GM18951 (cell line): ENCODE results near the gene RASSF8.

Experiments used
- POLR2A ChIP-seq: IDR thresholded peaks from 4 replicates; pipeline ENCODE4 v1.6.1; 2011; ENCODE audit warnings: mild to moderate bottlenecking; ENCODE audit not compliant: insufficient read length, insufficient read depth; ENCODE audit errors: extremely low read depth
- in situ Hi-C: fragments of 300-500 bp; cut with MboI; formaldehyde crosslinking; loops from one replicate; pipeline ENCODE4 v1.12.0; 2022; ENCODE audit warnings: low sequenced_read_pairs, mixed read lengths, inconsistent platforms; ENCODE audit not compliant: unreplicated experiment

RASSF8 gene

DNA sequence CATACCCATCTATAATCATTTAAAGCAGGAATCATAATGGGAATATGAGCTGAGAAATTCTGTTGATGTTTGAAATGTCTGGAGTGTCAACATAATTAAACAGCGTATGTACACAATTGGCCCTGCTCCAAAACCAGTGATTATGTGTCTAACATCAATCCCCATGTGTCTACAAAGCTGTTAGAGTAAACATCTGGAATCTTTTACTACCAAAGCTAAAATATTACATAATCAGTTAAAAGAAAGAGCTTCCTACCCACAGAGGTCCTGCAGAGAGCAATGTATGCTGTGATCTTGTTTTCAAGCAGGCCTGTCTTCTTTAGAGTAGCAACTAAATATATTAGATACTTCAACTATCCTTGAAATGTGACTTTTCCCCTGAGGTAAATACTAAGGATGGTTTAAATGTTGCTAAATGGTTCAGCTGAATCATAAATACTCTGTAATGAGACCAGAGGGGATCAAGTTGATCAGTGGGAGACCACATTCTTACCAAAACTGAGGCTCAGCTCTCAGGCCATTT lies 74.3 kb downstream of the RASSF8 start:
- in situ Hi-C loops: no loop called here
- no peak for TF ChIP-seq POLR2A

DNA sequence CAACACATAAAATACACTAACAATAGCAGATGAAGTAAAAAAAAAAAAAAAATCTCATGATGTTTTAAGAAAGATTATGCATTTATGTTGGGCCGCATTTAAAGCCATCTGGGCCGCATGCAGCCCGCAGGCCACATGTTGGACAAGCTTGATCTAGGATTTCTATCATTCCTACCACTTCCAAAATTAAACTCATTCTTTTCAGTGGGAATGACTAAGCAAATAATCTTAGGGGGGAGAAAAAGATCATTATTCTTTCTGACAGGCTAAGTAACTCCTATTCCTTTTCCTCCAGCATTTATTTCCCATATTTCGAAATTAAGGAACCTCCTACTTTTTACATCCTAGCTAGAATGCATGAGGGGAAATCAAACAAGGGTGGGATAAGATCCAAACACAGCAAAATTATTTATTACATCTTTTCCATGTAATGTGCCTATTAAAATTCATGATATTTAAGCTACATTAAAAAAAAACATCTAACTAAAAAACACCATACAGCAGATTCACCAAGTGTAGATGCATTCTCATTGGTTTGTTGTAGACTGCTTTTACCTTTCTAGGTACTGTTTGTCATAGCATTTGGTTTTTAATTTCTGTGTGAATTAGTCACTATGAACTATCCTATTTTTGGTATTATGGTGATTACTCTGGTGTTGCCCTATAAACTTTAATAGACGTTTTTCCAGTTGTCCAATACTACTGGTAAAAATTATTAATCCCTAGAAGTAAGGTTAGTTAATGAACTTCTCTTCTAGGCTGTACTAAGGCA lies 76.1 kb downstream of the RASSF8 start:
- TF ChIP-seq POLR2A: no peak
- in situ Hi-C loops: no loop called here

DNA sequence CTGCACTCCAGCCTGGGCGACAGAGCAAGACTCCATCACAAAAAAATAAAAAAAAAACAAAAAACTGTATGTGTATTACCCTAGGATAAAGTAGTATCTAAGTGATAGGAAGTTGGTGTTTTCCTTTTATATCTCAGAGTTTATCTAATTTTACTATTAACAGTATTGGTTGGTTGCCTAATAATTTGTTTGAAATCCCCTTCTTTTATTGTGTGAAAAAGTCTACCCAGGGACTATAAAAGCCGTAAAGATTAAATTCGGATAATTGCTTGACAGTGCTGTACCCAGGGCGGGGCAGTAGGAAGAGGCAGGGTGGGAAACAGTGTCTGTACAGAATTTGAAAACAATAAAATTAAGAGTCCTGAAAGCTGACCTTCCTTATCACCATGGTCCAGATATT lies 78.4 kb downstream of the RASSF8 start:
- in situ Hi-C loops: no loop called here
- TF ChIP-seq POLR2A: no peak

DNA sequence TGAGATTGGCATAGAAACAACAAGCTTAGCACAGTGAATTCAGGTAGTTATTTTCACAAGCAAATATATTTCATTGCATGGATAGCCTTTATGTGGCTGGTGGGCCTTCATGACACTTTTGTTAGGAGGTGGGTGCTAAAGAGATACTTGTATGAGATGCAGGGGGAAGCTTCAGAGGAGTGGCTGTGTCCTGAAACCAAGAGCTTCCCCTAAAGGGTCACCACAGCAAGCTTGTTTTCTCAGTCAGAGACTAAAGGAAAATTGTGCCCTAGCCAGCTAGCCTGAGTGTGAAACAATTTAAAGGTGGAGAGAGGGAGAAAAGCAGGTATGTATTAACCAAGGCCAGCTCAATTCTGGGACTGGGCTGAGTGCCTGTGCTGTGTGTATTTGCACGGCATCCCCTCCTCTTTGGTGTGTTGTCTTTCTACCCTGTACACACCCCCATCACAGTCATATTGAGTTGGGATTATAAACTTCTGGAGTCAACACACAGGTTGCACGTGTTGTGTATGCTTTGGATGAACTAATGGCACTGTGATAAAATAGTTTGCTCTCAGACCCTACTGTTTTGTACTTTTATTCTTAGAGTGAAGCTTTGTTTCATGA lies 79.2 kb downstream of the RASSF8 start:
- in situ Hi-C loops: no loop called here
- no peak for TF ChIP-seq POLR2A

DNA sequence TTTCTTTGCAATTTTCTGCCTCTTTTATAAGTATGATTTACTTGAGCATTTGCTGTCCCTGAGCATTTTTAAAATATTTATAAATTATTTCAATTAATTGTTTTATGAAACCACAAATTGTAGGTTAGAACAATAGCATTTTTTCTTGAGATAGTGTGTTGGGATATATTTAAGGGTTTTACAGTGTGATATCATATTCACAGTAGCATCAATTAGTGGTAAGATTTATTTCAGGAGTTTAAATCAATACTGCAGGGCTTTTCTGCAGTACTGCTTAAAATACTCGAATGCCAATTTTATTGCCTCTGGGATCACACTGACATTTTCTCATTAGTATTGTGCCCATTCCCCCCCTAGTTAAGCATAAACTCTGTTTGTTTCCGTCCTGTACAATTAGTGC lies 84.2 kb downstream of the RASSF8 start:
- no peak for TF ChIP-seq POLR2A
- in situ Hi-C loops: no loop called here

DNA sequence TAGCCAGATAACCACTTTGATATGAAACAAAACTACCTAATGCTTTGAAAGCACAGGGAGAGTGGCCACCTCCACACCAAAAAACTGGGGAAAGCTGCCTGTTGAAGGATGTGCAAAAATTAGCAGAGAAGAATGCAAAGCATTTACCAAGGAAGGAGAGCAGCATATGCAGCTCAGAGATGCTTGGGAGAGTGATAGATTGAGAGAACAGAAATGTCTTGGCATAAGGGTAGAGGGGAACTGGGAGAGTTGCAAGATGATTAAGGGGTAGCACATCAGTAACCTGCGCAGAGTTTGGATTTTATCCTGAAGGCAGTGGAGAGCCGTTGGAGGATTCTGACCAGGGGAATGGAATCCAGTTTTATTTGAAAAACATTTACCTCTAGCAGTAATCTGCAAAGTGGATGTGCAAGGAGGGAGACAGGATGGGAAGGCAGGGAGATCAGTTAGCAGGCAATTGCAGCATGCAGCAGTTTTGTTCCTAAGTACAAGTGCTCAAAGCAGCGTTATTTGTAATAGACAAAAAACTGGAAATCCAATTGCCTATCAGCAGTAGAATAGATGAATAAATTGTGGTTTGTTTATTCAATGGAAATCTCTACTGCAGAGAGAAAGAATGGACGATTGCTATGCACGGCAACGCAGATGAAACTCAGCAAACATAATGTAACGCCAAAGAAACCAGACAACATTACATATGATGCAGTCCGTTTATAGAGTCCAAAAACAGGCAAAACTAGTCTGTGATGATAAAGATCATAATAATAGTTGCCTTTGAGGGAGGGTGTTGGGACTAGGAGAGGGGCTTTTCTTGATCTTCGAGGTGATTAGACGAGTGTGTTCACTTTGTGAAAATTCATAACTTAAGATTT lies 84.9 kb downstream of the RASSF8 start:
- TF ChIP-seq POLR2A: no peak
- in situ Hi-C loops: no loop called here

DNA sequence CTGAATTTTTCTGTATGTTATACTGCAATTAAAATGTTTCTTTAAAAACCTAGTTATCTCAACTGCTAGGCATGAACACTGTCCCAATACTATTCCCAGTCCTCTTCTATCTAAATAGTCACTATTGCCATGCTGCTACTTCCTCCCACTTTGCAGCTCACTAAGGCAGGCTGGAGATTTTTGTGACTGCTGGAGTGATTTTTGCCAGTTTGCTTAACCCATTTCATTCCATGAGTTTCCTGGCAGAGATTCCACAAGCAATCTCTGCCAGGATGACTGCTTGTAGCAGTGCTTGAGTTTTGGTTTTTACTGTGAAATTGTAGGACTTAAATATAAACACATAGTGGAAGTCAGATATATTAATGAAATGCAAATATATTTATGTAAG lies 85.5 kb downstream of the RASSF8 start:
- TF ChIP-seq POLR2A: no peak
- in situ Hi-C loops: no loop called here

DNA sequence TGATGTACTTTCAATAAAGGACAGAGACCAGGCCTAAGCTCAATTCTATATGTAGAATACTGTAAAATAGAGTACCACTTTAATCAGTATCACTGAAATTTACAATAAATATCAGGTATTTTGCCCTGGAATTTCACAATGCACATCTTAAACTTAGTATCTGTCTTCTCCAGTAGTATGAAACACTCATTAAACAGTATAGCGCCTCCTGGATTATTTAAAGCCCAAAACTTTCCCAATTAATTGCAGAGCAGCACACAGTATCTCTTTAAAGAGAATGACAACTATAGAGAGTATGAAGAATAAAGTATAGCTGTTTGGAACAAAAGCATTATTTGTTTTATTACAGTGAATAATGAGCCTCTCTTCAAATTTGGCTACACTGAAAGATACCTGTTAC lies 86.1 kb downstream of the RASSF8 start:
- in situ Hi-C loops: no loop called here
- no peak for TF ChIP-seq POLR2A

DNA sequence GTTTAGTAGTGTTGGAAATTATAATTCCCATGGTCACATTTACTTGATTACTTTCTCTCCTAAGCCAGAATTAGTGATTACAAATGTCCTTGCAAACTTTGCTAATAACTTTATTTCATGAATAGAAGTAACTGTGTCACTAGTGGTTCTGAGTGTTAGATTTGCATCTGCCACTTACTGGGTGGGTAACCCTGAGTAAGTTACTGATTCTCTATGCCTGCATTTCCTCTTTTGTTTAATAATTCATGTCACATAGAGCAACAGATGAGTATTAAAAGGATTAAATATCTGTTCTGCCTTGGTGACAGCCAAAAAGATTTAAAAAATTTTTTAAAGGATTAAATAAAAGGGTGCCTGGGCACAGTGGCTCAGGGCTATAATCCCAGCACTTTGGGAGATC lies 87.7 kb downstream of the RASSF8 start:
- TF ChIP-seq POLR2A: no peak
- in situ Hi-C loops: no loop called here

DNA sequence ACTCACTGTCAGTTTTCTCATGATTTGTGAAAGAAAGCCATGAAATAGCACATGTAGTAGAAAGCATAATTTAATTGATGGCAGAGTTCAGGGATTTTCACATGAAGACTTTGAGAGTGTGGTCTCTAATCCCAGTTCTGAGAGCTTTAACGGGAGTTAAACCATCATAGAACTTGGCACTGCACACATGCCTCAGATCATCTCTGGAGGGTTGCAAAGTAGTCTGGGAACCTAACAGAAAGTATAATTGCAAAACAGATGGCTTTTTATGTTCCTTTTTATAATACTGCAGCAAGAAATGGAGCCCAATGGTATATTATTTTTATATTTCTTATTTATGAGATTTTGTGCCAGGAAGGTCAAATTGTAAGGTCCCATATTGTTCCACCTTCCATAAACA lies 88.4 kb downstream of the RASSF8 start:
- in situ Hi-C loops: no loop called here
- TF ChIP-seq POLR2A: no peak

DNA sequence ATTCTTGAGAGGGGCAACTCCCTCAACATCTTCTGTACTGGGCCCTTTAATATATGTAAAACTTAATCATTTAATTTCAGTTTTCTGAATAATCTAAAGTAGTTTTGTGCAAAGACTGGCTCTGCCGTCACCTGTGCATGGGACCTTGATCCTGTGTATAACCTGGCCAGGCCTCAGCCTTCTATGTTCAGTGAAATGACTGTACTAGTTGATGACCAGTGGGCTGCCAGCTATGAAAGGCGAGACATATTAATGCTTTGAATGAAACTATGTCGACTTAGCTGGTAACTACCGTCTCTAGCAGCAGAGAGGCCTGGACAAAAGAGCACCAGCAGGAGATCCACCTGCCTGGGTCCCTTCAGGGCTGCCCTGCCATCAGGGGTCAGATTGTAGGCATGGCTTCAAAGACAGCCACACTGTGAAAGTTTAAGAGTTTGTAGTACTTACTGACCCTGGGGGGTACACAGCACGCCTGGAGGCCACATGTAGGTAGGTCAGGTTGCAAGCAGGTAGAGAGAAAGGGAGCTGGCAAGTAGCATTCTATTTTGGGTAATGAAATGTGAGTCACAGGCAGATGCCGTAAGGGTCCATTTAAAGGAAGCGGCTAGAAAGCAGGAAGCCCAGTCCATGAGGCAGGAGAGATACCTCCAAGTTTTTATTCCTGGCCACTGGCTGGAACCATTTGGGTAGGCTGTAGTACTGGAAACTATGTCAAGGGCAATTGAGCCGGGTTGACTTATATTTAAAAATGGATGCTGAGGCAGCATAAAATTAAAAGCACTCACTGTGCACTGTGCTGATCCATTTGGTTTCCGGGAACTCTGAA lies 89.1 kb downstream of the RASSF8 start:
- TF ChIP-seq POLR2A: no peak
- in situ Hi-C loops: no loop called here

DNA sequence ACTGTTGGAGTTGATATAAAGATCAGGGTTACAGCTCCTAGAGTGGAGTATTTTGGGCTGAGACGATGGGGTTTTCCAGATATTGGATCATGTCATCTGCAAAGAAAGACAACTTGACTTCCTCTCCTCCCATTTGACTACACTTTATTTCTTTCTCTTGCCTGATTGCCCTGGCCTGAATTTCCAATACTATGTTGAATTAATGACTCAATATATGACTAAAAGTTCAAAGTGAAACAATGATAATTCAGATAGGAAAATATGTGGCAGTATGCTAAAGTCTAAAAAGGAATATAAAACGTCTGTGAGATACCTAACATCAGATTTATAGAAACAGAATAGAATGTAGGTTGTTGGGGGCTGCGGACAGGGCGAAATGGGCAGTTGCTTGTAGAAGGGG lies 94.2 kb downstream of the RASSF8 start:
- in situ Hi-C loops: no loop called here
- no peak for TF ChIP-seq POLR2A

DNA sequence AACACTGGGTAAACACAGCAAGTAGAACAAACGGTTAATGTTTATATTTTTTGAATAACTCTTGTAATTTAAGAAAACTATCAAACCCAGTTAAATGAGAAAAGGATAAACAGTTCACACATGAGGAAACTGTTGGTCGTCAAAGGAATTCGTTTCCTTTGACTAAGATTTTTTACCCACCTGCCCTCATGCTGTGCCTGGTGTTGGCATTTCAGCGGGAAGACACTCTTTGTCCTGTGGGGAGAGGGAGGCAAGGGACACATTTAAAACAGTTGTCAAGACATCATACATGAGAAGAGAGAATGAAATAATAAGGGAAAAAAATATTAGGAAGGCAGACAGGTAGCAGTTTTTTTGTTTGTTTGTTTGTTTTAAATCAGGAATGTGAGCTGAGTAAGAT lies 95.9 kb downstream of the RASSF8 start:
- TF ChIP-seq POLR2A: no peak
- in situ Hi-C loops: no loop called here

DNA sequence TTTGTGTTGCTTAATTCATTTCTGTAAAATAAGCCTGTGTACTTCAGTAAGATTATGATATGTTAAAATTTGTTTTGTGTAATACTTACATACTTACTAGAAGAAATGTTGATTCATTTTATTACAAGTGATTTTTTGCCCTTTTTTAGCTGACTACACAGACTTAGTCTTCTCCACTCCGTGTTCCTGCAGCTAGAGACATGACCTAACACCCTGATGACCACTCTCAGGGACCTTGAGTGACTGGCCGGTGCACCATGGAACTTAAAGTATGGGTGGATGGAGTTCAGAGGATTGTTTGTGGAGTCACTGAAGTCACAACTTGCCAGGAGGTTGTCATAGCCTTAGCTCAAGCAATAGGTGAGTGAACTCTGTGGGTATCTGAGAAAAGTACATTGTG lies 96.6 kb downstream of the RASSF8 start:
- in situ Hi-C loops: no loop called here
- no peak for TF ChIP-seq POLR2A
